GM12878 (cell line): ENCODE results near the gene PCBD2. TPM values are rescaled to one million over a fixed set of nuclear protein-coding genes. Genes with fewer than 3 reads are reported as not detected.

Experiments used
- ATAC-seq: fragments of 200-7000 bp; cut with Tn5 transposase; 3 replicates; pipeline ENCODE4 v1.9.1; 2020; ENCODE audit warnings: mild to moderate bottlenecking, moderate library complexity
- BruUV-seq: library from RNA; stranded (reverse); fragments of 400-500 nt; replicated peaks from 2 replicates; lab custom pipeline; 2021; lab: Mats Ljungman, UMichigan
- CTCF ChIA-PET: fragments of 300-600 bp; sonication (Branson Sonifier 250); formaldehyde crosslinking; extraction: SDS; loops from one replicate; lab custom pipeline; 2021; ENCODE audit warnings: inconsistent platforms; lab: Yijun Ruan, JAX
- POLR2A ChIA-PET: fragments of 350-600 bp; formaldehyde crosslinking; extraction: SDS; loops from one replicate; lab custom pipeline; 2021; ENCODE audit warnings: inconsistent platforms; lab: Charles Lee
- RAD21 ChIA-PET: fragments of 300-600 bp; sonication (Branson Sonifier 250); formaldehyde crosslinking; loops from one replicate; lab custom pipeline; 2023; ENCODE audit warnings: antibody characterized with exemption; ENCODE audit not compliant: unreplicated experiment; lab: Charles Lee
- SMC1A ChIA-PET: fragments of 300-600 bp; sonication (Branson Sonifier 250); formaldehyde crosslinking; loops from one replicate; lab custom pipeline; 2023; ENCODE audit not compliant: unreplicated experiment, uncharacterized antibody; lab: Charles Lee
- DNase-seq: peaks from one replicate; pipeline ENCODE4 v3.0.0-alpha.2; 2011; ENCODE audit warnings: low read depth, low spot score
- FAIRE-seq: peaks from 3 replicates; lab custom pipeline; 2011; peaks lifted over from hg19 to GRCh38; lab: Jason Lieb, UNC
- H2AFZ ChIP-seq: 2 replicates; pipeline ENCODE4 v1.6.0; 2011; ENCODE audit warnings: low read depth, low read length, control low read depth; ENCODE audit not compliant: control insufficient read depth
- H3K27ac ChIP-seq: 2 replicates; pipeline ENCODE4 v1.5.1; 2011; ENCODE audit warnings: control low read depth; ENCODE audit not compliant: control insufficient read depth, insufficient read depth
- H3K27me3 ChIP-seq, 2 experiments: replicated peaks in 1 of 2; 2 replicates each; pipeline versions ENCODE4 v1.6.0 to v1.6.1; 2011; ENCODE audit warnings: low read length in 1 of 2; ENCODE audit not compliant: control insufficient read depth in 2 of 2, insufficient read depth in 2 of 2
- H3K36me3 ChIP-seq, 2 experiments: 2 replicates each; pipeline ENCODE4 v1.5.1; 2011; ENCODE audit warnings: low read length in 1 of 2; ENCODE audit not compliant: control insufficient read depth in 2 of 2, insufficient read depth in 2 of 2
- H3K4me1 ChIP-seq: 2 replicates; pipeline ENCODE4 v1.6.1; 2011; ENCODE audit warnings: mild to moderate bottlenecking, low read length, moderate library complexity, mixed read lengths; ENCODE audit not compliant: control insufficient read depth, insufficient read depth
- H3K4me2 ChIP-seq: 2 replicates; pipeline ENCODE4 v1.6.0; 2011; ENCODE audit warnings: control low read depth; ENCODE audit not compliant: control insufficient read depth, insufficient read depth
- H3K4me3 ChIP-seq: fragments of 200-600 bp; sonication (generic); 2 replicates; pipeline ENCODE4 v1.5.1; 2016
- H3K79me2 ChIP-seq: 2 replicates; pipeline ENCODE4 v1.6.0; 2011; ENCODE audit warnings: low read length; ENCODE audit not compliant: control insufficient read depth, insufficient read depth
- H3K9ac ChIP-seq: 2 replicates; pipeline ENCODE4 v1.8.0; 2011; ENCODE audit warnings: low read length, control low read depth, mixed read lengths; ENCODE audit not compliant: control insufficient read depth, insufficient read depth
- H3K9me3 ChIP-seq: replicated peaks from 3 replicates; pipeline ENCODE4 v1.5.1; 2011; ENCODE audit warnings: mild to moderate bottlenecking, low read length; ENCODE audit not compliant: control insufficient read depth, insufficient read depth
- H4K20me1 ChIP-seq: 2 replicates; pipeline ENCODE4 v1.6.0; 2011; ENCODE audit not compliant: control insufficient read depth, insufficient read depth
- CREB1 ChIP-seq: IDR thresholded peaks from 2 replicates; pipeline ENCODE4 v1.6.1; 2012; ENCODE audit warnings: low read depth, mild to moderate bottlenecking, inconsistent platforms
- EED ChIP-seq: sonication (generic); IDR thresholded peaks from 2 replicates; pipeline ENCODE4 v1.6.1; 2016; ENCODE audit warnings: antibody characterized with exemption, low read depth
- IKZF2 ChIP-seq, 2 experiments: fragments of 450-650 bp; IDR thresholded peaks; 2 replicates each; pipeline ENCODE4 v1.6.1; 2017; ENCODE audit warnings: mild to moderate bottlenecking in 2 of 2, moderate library complexity in 2 of 2
- LARP7 ChIP-seq: fragments of 450-650 bp; IDR thresholded peaks from 2 replicates; pipeline ENCODE4 v1.6.1; 2017; ENCODE audit warnings: mild to moderate bottlenecking
- REST ChIP-seq: IDR thresholded peaks from 2 replicates; pipeline ENCODE4 v1.6.1; 2012; ENCODE audit warnings: mild to moderate bottlenecking, low read depth, low read length
- SMARCA5 ChIP-seq: fragments of 450-650 bp; IDR thresholded peaks from 2 replicates; pipeline ENCODE4 v1.6.1; 2017; ENCODE audit warnings: mild to moderate bottlenecking
- SUPT20H ChIP-seq: IDR thresholded peaks from 2 replicates; pipeline ENCODE4 v1.6.1; 2011; ENCODE audit warnings: low read depth, mild to moderate bottlenecking, low read length, moderate library complexity, borderline replicate concordance; ENCODE audit not compliant: control insufficient read depth
- TAF1 ChIP-seq: IDR thresholded peaks from 2 replicates; pipeline ENCODE4 v1.6.1; 2011; ENCODE audit warnings: mild to moderate bottlenecking, low read depth, low read length, borderline replicate concordance
- YY1 ChIP-seq: IDR thresholded peaks from 2 replicates; pipeline ENCODE4 v1.6.1; 2011; ENCODE audit warnings: low read depth, mild to moderate bottlenecking, low read length
- ZNF687 ChIP-seq: fragments of 450-650 bp; IDR thresholded peaks from 2 replicates; pipeline ENCODE4 v1.6.1; 2017; ENCODE audit warnings: mild to moderate bottlenecking, moderate library complexity
- WGBS: methylation state at CpG from one replicate; pipeline ENCODE4 v1.1.6; 2016; ENCODE audit warnings: low lambda C conversion rate; ENCODE audit not compliant: insufficient replicate concordance, insufficient coverage; ENCODE audit errors: missing lambda C conversion rate; 5-methylcytosine and 5-hydroxymethylcytosine counted together
- in situ Hi-C: fragments of 300-500 bp; cut with MboI; formaldehyde crosslinking; loops from 9 replicates; pipeline ENCODE4 v1.14.3; 2018; ENCODE audit warnings: mixed read lengths
- intact Hi-C: fragments of 100-400 bp; cut with micrococcal nuclease; formaldehyde crosslinking; loops from one replicate; pipeline ENCODE4 v1.14.2; 2022; ENCODE audit not compliant: unreplicated experiment
- polyA plus RNA-seq, 11 experiments: library from polyadenylated mRNA; depleted of rRNA in 4 of 11; unstranded in 6 of 11; stranded (reverse) in 5 of 11; fragments of >200 nt; fragmentation: Nextera tagmentation in 4 of 11; fragmentation: Illumina TruSeq in 1 of 11; extraction: Ambion mirVana in 4 of 11; extraction: Trizol in 1 of 11; gene quantifications; 1 replicate in 1 of 11; 2 replicates in 10 of 11; pipeline versions ENCODE4 v1.2.1 to v1.2.3, GENCODE V29; 2011 to 2016; ENCODE audit warnings: inconsistent platforms in 2 of 11, missing spikeins in 2 of 11, low read depth in 1 of 11
- total RNA-seq, 4 experiments: library from RNA; depleted of rRNA in 3 of 4; stranded (reverse); fragments of >200 nt in 3 of 4; fragmentation: Illumina TruSeq in 1 of 4; extraction: Trizol in 1 of 4; gene quantifications; 2 replicates each; pipeline versions ENCODE4 v1.2.1 to v1.2.3, GENCODE V29; 2013 to 2021

PCBD2 gene
- total and polyA plus RNA-seq, 10 of the 15 experiments (the other 5 are each of a cell fraction or from before 2014, with no cell fraction given), result 5.4 to 13.6 (median 6.7) TPM

GRCh38 chr5:134873987-134874830 is 30.7 kb upstream of the PCBD2 start, which contains the start of gene TXNDC15 (continued):
- TF ChIP-seq REST (peak; percentile 23; the same call in 1 of the 2 replicates), TAF1 (peak; percentile 99)

- ATAC-seq (peak; percentile 57), FAIRE-seq (no peak)
- SMC1A ChIA-PET, result interaction anchor here (0.6 kb wide), 1 partner anchor 9 kb away, joined by 3 read pairs; no protein-coding TSS in a partner anchor
- Histone ChIP-seq H4K20me1 (no peaks in the 10 kb centered on the region), H3K27me3 (no peaks in the 10 kb centered on the region), H3K27ac (peak overlapping the region; percentile 88), H3K9me3 (no peaks in the 10 kb centered on the region)
- BruUV-seq, result no TSS peak
- TF ChIP-seq ZNF687 (peak; percentile 40; the same call in 1 of the 2 replicates), SMARCA5 (no peak), LARP7 (no peak), YY1 (0 out of 2 replicates have a peak, but pooled peaks have one; percentile 13), IKZF2 (IDR thresholded peaks at IDR 0.05) (peak in 1 of 2 experiments; percentile 16; a peak in 1 of 4 replicates), SUPT20H (no peak), CREB1 (peak; percentile 49; the same call in 1 of the 2 replicates), EED (peak; percentile 23; the same call in 1 of the 2 replicates)
- TF ChIP-seq, all 136 proteins: peak for 5
- RAD21 ChIA-PET, result interaction anchor here (1.6 kb wide), 1 partner anchor 29 kb away, joined by 10 read pairs; the partner anchor contains the start of gene PCBD2
- intact Hi-C loops, result loop anchor here (1.0 kb wide), 1 partner anchor 30 kb away; the partner anchor contains the start of gene PCBD2
- H3K4me1 ChIP-seq, result peaks cover 18% of the 10 kb centered on the region
- H3K36me3 ChIP-seq, result no peaks in the 10 kb centered on the region
- CTCF ChIA-PET, result no interaction called here
- in situ Hi-C loops, result no loop called here
- WGBS, result 1% methylated on average over 20 of the region's 20 CpGs
- DNase-seq, result no peak
- POLR2A ChIA-PET, result interaction anchor here (0.7 to 1.6 kb wide), 3 partner anchors 28 to 137 kb away, joined by 3 to 9 read pairs (median 3); partner anchors contain the start of genes C5orf24 and CAMLG
- H3K79me2 ChIP-seq, result peaks cover 39% of the 10 kb centered on the region
- peak overlapping the region; percentile 83 for H3K9ac ChIP-seq
- peak overlapping the region; percentile 93 for H3K4me2 ChIP-seq
- H3K4me3 ChIP-seq, result peak overlapping the region; percentile 83
- H2AFZ ChIP-seq, result peak overlapping the region; percentile 66
These were observed 29.9 kb upstream of the PCBD2 start for GRCh38 chr5:134874831-134875655.
